GM21825 (cell line): ENCODE results near the gene ACOT6.
"Not testable (repeated sequence)": the region's sequence is repeated elsewhere in the genome, so short reads cannot be mapped to it uniquely, and the experiment has no call there.

Experiments used
- ATAC-seq: cut with Tn5 transposase; IDR thresholded peaks from one replicate; pipeline ENCODE4 v1.9.1; 2021; ENCODE audit warnings: mild to moderate bottlenecking, moderate library complexity; ENCODE audit not compliant: unreplicated experiment

ACOT6 gene

GRCh38 chr14:73612339-73613045 is at the start of gene ACOT6:
ACOT6 (plus strand) TSS chr14:73612517; CDS start chr14:73612572, 55 bp downstream.
- peak; percentile 79 for ATAC-seq

GRCh38 chr14:73562696-73563095 is 49.6 kb upstream of the ACOT6 start:
- ATAC-seq = not testable (repeated sequence)

- ATAC-seq = not testable (repeated sequence)
These were observed 45.9 kb upstream of the ACOT6 start for GRCh38 chr14:73566431-73566830.

- not testable (repeated sequence) for ATAC-seq
These were observed 45.4 kb upstream of the ACOT6 start for GRCh38 chr14:73566935-73567334.

DNA sequence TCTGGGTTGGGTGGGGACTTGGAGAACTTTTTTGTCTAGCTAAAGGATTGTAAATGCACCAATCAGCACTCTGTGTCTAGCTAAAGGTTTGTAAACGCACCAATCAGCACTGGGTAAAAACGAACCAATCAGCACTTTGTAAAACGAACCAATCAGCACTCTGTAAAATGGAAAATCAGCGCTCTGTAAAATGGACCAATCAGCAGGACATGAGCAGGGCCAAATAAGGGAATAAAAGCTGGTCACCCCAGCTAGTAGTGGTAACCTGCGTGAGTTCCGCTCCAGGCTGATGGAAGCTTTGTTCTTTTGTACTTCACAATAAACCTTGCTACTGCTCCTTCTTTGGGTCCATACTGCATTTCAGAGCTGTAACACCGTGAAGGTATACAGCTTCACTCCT is 45.0 kb upstream of the ACOT6 start:
- ATAC-seq = no peak

- ATAC-seq = no peak
These were observed 44.1 kb upstream of the ACOT6 start for GRCh38 chr14:73567951-73568885.

DNA sequence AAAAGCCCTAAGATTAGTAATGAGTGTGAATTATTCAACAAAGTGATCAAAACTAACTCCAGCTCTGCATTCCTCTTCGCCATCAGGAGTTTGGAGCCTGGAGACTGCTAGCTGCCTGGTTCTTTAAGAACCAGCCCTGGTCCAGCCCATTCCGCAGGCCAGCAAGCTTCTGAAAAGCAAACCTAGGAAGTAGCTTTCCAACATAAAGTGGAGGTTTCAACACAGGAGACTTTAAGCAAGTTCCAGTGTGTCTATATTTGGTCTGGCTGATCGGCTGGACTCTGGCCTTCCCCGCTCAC is 43.5 kb upstream of the ACOT6 start:
- not testable (repeated sequence) for ATAC-seq

- peak; percentile 58 for ATAC-seq
These were observed 42.9 kb upstream of the ACOT6 start, which contains the start of gene ACOT2 for GRCh38 chr14:73569185-73569958. ACOT2 (plus strand) TSS chr14:73569213; CDS start chr14:73569241, 28 bp downstream.

- ATAC-seq = peak; percentile 43
These were observed 41.4 kb upstream of the ACOT6 start for GRCh38 chr14:73570913-73571312.

GRCh38 chr14:73573034-73573433 is 39.3 kb upstream of the ACOT6 start:
- ATAC-seq = not testable (repeated sequence)

DNA sequence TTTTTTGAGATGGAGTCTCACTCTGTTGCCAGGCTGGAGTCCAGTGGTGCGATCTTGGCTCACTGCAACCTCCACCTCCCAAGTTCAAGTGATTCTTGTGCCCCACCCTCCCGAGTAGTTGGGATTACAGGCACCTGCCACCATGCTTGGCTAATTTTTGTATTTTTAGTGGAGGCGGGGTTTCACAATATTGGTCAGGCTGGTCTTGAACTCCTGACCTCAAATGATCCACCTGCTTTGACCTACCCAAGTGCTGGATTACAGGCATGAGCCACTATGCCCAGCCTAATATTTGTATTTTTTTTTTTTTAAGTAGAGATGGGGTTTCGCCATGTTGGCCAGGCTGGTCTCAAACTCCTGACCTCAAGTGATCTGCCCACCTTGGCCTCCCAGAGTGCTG is 38.6 kb upstream of the ACOT6 start:
- ATAC-seq = not testable (repeated sequence)

DNA sequence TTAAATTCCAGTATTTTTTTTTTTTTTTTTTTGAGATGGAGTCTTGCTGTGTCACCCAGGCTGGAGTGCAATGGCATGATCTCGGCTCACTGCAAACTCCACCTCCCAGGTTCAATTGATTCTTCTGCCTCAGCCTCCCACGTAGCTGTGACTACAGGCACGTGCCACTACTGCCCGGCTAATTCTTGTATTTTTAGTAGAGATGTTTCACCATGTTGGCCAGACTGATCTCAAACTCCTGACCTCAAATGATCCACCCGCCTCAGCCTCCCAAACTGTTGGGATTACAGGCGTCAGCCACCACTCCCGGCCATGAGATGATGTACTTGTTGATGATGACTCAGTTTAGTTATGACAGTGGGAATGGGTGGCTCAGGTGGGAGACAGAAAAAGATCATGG is 38.1 kb upstream of the ACOT6 start:
- not testable (repeated sequence) for ATAC-seq

DNA sequence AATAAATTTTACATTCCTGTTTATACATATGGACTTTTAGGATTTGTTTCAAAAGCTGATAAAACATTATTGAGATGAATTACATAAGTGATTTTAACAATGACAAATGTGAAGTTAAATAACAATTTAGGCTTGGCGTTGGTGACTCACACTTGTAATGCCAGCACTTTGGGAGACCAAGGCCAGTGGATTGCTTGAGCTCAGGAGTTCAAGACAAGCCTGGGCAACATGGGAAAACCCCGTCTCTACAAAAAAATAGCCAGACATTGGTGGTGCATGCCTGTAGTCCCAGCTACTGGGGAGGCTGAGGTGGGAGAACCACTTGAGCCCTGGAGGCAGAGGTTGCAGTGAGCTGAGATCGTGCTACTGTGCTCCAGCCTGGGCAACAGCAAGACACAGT is 35.9 kb upstream of the ACOT6 start:
- no peak for ATAC-seq

- ATAC-seq = not testable (repeated sequence)
These were observed 35.1 kb upstream of the ACOT6 start for GRCh38 chr14:73577214-73577613.

DNA sequence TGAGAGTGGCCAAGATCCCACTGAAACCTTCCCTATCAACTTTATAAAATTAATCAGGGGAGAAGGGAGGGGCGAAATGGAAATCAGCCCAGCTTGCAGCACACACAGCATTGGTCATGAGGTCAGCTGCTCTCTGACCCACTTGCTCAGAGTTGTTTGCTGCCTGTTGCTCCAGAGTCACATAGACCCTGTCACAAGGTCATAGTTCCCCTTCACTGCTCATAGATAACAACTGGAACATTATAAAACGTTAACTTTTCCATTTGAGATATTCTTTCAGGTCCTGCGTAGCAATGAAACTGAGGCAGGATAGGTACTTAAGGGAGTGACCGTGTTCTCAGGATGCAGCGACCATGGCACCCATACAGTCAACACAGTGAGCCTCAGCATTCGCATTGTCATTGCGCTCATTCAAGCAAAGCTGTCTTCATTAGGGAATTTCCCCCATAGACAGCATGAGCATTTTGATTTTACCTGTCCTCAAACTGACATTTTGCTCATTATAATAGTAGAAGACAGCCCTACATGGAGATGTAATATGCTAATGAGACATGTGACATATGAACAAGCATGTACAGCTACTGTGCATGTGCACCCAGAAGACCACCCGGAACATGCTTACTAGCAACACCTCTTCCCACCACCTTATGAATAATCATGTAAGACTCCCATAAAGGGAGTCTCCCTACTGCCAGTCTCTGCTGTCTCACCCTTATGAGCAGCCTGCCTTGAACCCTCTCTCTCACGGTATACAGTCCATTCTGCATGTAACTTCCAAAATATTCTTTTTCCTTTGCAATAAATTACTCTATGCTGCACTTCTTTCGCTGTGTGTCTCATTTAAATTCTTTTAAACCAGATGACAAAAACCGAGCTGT is 30.0 kb upstream of the ACOT6 start:
- not testable (repeated sequence) for ATAC-seq

GRCh38 chr14:73588695-73589094 is 23.6 kb upstream of the ACOT6 start:
- ATAC-seq = no peak

DNA sequence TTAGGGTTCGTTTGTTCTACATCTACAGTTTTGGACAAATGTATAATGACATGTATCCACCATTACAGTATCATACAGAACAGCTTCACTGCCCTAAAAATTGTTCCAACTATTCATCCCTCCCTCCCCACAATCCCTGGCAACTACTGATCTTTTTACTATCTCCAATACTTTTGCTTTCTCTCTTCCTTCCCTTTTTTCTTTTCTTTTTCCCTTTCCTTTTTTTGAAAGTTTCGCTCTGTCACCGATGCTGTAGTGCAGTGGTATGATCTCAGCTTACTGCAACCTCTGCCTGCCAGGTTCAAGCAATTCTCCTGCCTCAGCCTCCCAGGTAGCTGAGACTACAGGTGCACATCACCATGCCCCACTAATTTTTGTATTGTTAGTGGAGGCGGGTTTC is 23.2 kb upstream of the ACOT6 start:
- ATAC-seq = no peak

DNA sequence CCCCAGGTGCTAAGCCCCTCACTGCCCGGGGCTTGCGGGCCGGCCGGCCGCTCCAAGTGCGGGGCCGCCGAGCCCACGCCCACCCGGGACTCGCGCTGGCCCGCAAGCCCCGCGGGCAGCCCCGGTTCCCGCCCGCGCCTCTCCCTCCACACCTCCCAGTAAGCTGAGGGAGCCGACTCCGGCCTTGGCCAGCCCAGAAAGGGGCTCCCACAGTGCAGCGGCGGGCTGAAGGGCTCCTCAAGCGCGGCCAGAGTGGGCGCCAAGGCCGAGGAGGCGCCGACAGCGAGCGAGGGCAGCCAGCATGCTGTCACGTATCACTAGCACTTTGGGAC is 21.7 kb upstream of the ACOT6 start:
- ATAC-seq = not testable (repeated sequence)

DNA sequence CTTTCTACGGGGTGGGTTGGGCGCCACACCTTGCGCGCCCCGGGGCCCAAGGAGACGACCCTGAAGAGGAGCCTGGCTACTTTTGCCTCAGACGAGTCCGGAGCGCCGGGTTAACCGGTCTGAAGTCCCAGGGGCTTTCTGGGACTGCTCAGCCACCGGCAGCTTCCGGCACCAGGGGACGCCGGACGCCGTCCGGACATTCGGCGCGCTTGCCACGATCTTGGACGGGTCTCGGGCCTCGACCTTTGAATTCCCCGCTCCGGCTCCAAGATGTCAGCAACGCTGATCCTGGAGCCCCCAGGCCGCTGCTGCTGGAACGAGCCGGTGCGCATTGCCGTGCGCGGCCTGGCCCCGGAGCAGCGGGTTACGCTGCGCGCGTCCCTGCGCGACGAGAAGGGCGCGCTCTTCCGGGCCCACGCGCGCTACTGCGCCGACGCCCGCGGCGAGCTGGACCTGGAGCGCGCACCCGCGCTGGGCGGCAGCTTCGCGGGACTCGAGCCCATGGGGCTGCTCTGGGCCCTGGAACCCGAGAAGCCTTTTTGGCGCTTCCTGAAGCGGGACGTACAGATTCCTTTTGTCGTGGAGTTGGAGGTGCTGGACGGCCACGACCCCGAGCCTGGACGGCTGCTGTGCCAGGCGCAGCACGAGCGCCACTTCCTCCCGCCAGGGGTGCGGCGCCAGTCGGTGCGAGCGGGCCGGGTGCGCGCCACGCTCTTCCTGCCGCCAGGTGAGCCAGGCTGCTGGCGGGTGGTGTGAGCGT is 20.4 kb upstream of the ACOT6 start, which contains the start of gene ACOT4:
TSS of gene ACOT4 (plus strand) at position 184 of the 760 bp plus-strand sequence. CDS start at position 271, 87 bp downstream.
- no peak for ATAC-seq
